Measurements from ENCODE around the gene CUL3. TPM values are rescaled to one million over a fixed set of nuclear protein-coding genes. Genes with fewer than 3 reads are reported as not detected.

Gene CUL3
- total and polyA plus RNA-seq, 4 experiments from 2014 or later = 12.4 to 85.3 (median 73.3) TPM

DNA sequence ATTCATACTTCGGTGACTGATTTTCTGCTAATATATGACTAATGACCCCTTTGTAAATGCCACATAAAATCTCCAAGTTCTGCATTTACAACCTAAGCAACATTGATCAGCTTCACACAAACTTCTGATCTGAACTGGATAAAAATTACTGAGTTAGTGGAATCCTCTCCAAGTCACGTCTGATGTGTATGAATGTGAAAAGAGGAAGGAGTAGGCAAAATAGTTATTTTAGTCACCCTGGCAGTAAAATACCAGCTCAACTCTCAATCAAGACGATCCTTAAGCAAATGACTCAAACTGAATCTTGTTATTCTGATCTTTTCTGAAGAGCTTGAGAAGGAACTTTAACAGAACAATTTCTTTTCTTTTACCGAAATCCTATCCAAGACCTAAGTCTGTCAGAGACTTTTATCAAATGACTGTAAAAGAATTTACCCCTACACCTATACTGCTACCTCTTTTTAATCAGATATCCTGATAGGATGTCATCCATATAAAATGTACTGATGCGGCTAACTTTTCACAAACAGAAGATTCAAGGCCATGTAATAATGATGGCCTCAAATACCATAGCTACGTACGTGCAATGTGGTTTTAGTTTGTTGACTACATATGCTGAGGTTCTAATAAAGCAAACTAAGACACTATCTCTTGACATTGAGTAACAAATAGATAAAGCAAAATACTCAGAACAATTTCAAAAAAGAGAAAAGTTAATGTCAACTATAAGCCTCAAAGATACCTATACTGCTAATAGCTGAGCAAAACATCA lies 23.7 kb downstream of the CUL3 start:
- H3K27ac Mint-ChIP-seq = peak overlapping the region in 2 of 7 donors; percentile 12 to 17
- Histone ChIP-seq H3K4me3 (ENCODE audit: low read length in 2 of 2) (no peak overlapping the region), H3K27ac (ENCODE audit: low read depth, low read length) (no peak overlapping the region), H3K9me3 (ENCODE audit: control insufficient read depth in 1 of 2, low read length in 2 of 2) (no peaks in the 10 kb centered on the region), H3K36me3 (ENCODE audit: insufficient read depth, low read length) (peaks cover under 1% of the 10 kb centered on the region), H3K4me1 (ENCODE audit: insufficient read depth, low read length) (peaks cover 74% of the 10 kb centered on the region), H3K27me3 (ENCODE audit: insufficient read depth, low read length) (no peaks in the 10 kb centered on the region)
- H3K9me3 Mint-ChIP-seq = peaks cover 0 to 4% (median 0%) of the 10 kb centered on the region in 8 donors
- peaks cover 12 to 19% of the 10 kb centered on the region in 2 donors for H3K36me3 Mint-ChIP-seq
- H3K27me3 Mint-ChIP-seq = no peaks in the 10 kb centered on the region
- intact Hi-C loops (cut with micrococcal nuclease) = loop anchor here (2.0 to 5.0 kb wide), 2 partner anchors 13 to 34 kb away; no protein-coding TSS in a partner anchor
- CTCF ChIA-PET (ENCODE audit: partially characterized antibody) = interaction anchor here (1.3 kb wide), 1 partner anchor 19 kb away, joined by 3 read pairs; no protein-coding TSS in a partner anchor
- DNase-seq = no peak
- peak overlapping the region in 1 of 8 donors; percentile 28 for H3K4me3 Mint-ChIP-seq
- POLR2A ChIA-PET (ENCODE audit: partially characterized antibody) = interaction anchor here (1.0 to 1.1 kb wide), 2 partner anchors 18 to 22 kb away, joined by 3 read pairs; no protein-coding TSS in a partner anchor
- H3K4me1 Mint-ChIP-seq = peaks cover 12 to 56% (median 43%) of the 10 kb centered on the region in 4 donors

DNA sequence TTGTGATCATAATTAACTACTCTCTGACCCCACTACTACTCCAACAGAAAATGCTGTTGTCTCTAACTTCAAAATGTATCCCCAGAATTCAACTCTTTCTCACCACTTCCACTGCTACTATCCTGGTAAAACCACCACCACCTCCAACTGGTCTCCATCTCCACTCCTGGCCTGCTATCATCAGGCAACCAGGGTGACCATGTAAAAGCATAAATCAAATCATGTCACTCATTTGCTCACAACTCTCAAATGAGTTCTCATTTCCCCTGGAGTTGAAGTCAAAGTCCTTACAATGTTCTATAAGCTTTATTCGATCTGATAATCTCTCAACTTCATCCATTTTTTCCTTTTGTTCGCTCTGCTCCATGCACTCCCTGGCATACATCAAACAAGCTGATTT lies 24.6 kb downstream of the CUL3 start:
- Mint-ChIP-seq H3K4me3 (no peak overlapping the region), H3K27me3 (no peaks in the 10 kb centered on the region), H3K27ac (no peak overlapping the region), H3K36me3 (peaks cover 14 to 15% of the 10 kb centered on the region in 2 donors), H3K9me3 (no peaks in the 10 kb centered on the region), H3K4me1 (peaks cover 21 to 56% (median 42%) of the 10 kb centered on the region in 4 donors)
- H3K4me3 ChIP-seq (ENCODE audit: low read length in 2 of 2) = no peak overlapping the region
- H3K36me3 ChIP-seq (ENCODE audit: insufficient read depth, low read length) = peaks cover 3% of the 10 kb centered on the region
- CTCF ChIA-PET (ENCODE audit: partially characterized antibody) = no interaction called here
- intact Hi-C loops (cut with micrococcal nuclease) = loop anchor here (2.0 to 5.0 kb wide), 2 partner anchors 14 to 33 kb away; no protein-coding TSS in a partner anchor
- no peaks in the 10 kb centered on the region for H3K9me3 ChIP-seq (ENCODE audit: control insufficient read depth in 1 of 2, low read length in 2 of 2)
- H3K27me3 ChIP-seq (ENCODE audit: insufficient read depth, low read length) = no peaks in the 10 kb centered on the region
- peaks cover 65% of the 10 kb centered on the region for H3K4me1 ChIP-seq (ENCODE audit: insufficient read depth, low read length)
- H3K27ac ChIP-seq (ENCODE audit: low read depth, low read length) = no peak overlapping the region
- POLR2A ChIA-PET (ENCODE audit: partially characterized antibody) = interaction anchor here (1.0 kb wide), 1 partner anchor 23 kb away, joined by 3 read pairs; no protein-coding TSS in a partner anchor
- DNase-seq = no peak

DNA sequence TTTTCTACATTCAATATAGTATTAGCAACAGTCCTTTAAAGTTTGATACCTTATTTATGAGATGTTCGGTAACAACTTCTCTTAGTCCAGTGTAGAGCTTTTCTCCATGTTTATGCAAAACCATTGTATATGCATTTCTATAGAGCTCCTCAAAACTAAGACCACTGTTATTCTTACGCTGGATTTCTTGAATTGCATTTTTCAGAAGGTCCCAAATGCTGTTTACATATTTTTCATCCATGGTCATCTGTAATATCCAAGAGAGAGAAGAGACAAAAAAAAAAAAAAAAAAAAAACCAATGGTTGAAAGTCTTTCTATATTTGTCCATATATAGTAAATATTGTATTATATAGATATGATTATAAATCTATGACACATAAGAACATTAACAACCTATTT lies 27.6 kb downstream of the CUL3 start:
- peaks cover 10 to 24% of the 10 kb centered on the region in 2 donors for H3K36me3 Mint-ChIP-seq
- H3K4me1 ChIP-seq (ENCODE audit: insufficient read depth, low read length) = peaks cover 37% of the 10 kb centered on the region
- H3K27ac ChIP-seq (ENCODE audit: low read depth, low read length) = no peak overlapping the region
- H3K4me3 Mint-ChIP-seq = no peak overlapping the region
- H3K27me3 ChIP-seq (ENCODE audit: insufficient read depth, low read length) = no peaks in the 10 kb centered on the region
- ChIA-PET POLR2A (ENCODE audit: partially characterized antibody) (no interaction called here), CTCF (ENCODE audit: partially characterized antibody) (no interaction called here)
- H3K9me3 Mint-ChIP-seq = no peaks in the 10 kb centered on the region
- intact Hi-C loops (cut with micrococcal nuclease) = no loop called here
- no peak for DNase-seq
- H3K27me3 Mint-ChIP-seq = no peaks in the 10 kb centered on the region
- peaks cover 32 to 46% (median 36%) of the 10 kb centered on the region in 4 donors for H3K4me1 Mint-ChIP-seq
- H3K36me3 ChIP-seq (ENCODE audit: insufficient read depth, low read length) = peaks cover 3% of the 10 kb centered on the region
- no peak overlapping the region for H3K4me3 ChIP-seq (ENCODE audit: low read length in 2 of 2)
- H3K27ac Mint-ChIP-seq = no peak overlapping the region
- H3K9me3 ChIP-seq (ENCODE audit: control insufficient read depth in 1 of 2, low read length in 2 of 2) = no peaks in the 10 kb centered on the region

DNA sequence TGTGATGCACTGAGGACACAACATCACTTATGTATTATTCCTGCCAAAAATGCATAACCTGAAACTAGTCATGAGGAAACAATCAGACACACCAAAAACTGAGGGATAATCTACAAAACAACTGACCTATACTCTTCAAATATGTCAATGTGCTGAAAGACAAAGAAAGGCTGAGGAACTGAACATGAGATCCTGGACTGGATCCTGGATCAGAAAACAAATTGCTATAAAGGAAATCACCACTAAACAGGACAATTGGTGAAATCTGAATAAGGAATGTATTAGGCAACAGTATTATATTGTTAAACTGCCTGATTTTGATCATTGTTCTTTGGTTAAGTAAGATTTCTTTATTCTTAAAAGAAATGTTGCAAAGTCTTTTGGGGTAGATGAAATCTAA lies 28.8 kb downstream of the CUL3 start:
- H3K27ac Mint-ChIP-seq = peak overlapping the region in 2 of 7 donors; percentile 26 to 35
- DNase-seq = no peak
- Histone ChIP-seq H3K9me3 (ENCODE audit: control insufficient read depth in 1 of 2, low read length in 2 of 2) (no peaks in the 10 kb centered on the region), H3K27me3 (ENCODE audit: insufficient read depth, low read length) (no peaks in the 10 kb centered on the region), H3K36me3 (ENCODE audit: insufficient read depth, low read length) (peaks cover 3% of the 10 kb centered on the region), H3K4me3 (ENCODE audit: low read length in 2 of 2) (no peak overlapping the region), H3K4me1 (ENCODE audit: insufficient read depth, low read length) (peaks cover 30% of the 10 kb centered on the region), H3K27ac (ENCODE audit: low read depth, low read length) (no peak overlapping the region)
- H3K9me3 Mint-ChIP-seq = no peaks in the 10 kb centered on the region
- intact Hi-C loops (cut with micrococcal nuclease) = no loop called here
- no peak overlapping the region for H3K4me3 Mint-ChIP-seq
- ChIA-PET CTCF (ENCODE audit: partially characterized antibody) (no interaction called here), POLR2A (ENCODE audit: partially characterized antibody) (no interaction called here)
- H3K4me1 Mint-ChIP-seq = peaks cover 33 to 44% (median 38%) of the 10 kb centered on the region in 4 donors
- H3K27me3 Mint-ChIP-seq = no peaks in the 10 kb centered on the region
- H3K36me3 Mint-ChIP-seq = peaks cover 10 to 30% of the 10 kb centered on the region in 2 donors

DNA sequence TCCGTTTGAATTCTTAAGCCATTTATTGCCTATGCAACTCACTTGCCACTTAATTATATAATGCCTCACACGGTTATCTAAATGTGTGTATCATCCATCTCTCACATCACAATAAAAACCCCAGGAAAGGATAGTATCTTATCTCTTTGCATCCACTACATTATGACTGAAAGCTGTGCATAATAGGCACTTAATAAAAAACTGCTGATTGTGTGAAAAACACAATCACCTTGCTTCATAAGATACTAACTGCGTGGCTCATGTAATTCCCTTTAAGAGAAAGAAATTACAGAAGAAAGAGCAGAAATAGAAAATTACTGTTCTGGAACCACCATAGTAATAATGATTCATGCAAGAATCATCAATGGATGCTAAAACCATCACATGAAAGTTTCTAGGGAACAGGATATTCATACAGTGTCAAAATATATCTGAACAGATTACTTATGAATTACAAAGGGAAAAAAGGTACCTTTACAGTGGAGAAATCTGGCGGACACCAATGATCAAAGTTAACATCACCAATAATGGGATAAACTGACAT lies 29.3 kb downstream of the CUL3 start:
- ChIA-PET POLR2A (ENCODE audit: partially characterized antibody) (no interaction called here), CTCF (ENCODE audit: partially characterized antibody) (no interaction called here)
- Histone ChIP-seq H3K9me3 (ENCODE audit: control insufficient read depth in 1 of 2, low read length in 2 of 2) (no peaks in the 10 kb centered on the region), H3K27me3 (ENCODE audit: insufficient read depth, low read length) (no peaks in the 10 kb centered on the region), H3K4me1 (ENCODE audit: insufficient read depth, low read length) (peaks cover 25% of the 10 kb centered on the region), H3K4me3 (ENCODE audit: low read length in 2 of 2) (no peak overlapping the region), H3K27ac (ENCODE audit: low read depth, low read length) (no peak overlapping the region), H3K36me3 (ENCODE audit: insufficient read depth, low read length) (peaks cover 3% of the 10 kb centered on the region)
- Mint-ChIP-seq H3K36me3 (peaks cover 11 to 30% of the 10 kb centered on the region in 2 donors), H3K27ac (peak overlapping the region in 1 of 7 donors; percentile 72), H3K27me3 (no peaks in the 10 kb centered on the region), H3K4me3 (no peak overlapping the region), H3K9me3 (no peaks in the 10 kb centered on the region), H3K4me1 (peaks cover 33 to 45% (median 38%) of the 10 kb centered on the region in 4 donors)
- DNase-seq = no peak
- intact Hi-C loops (cut with micrococcal nuclease) = no loop called here

DNA sequence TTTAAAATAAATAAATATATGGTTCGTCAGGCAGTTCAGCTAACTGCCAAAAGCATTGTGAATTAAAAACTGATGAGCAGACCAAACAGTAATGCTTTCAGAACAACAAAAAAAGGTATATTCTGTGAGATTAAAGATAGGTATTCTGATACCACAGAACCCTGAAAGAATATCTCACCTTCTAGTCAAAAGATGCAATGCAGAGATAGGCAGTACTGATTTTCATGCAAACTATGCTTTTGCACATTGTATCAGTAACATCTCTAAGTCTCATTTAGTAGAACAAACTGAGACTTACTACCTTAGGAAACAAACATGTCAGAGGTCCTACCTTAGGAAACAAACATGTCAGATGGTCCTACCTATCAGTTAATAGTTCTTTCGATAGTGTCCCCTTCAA lies 32.4 kb downstream of the CUL3 start:
- H3K4me1 ChIP-seq (ENCODE audit: insufficient read depth, low read length) = peaks cover 10% of the 10 kb centered on the region
- DNase-seq = no peak
- no peaks in the 10 kb centered on the region for H3K9me3 ChIP-seq (ENCODE audit: control insufficient read depth in 1 of 2, low read length in 2 of 2)
- no peak overlapping the region for H3K27ac ChIP-seq (ENCODE audit: low read depth, low read length)
- ChIA-PET POLR2A (ENCODE audit: partially characterized antibody) (no interaction called here), CTCF (ENCODE audit: partially characterized antibody) (no interaction called here)
- peaks cover 21 to 42% of the 10 kb centered on the region in 2 donors for H3K36me3 Mint-ChIP-seq
- H3K27me3 Mint-ChIP-seq = no peaks in the 10 kb centered on the region
- intact Hi-C loops (cut with micrococcal nuclease) = no loop called here
- no peaks in the 10 kb centered on the region for H3K27me3 ChIP-seq (ENCODE audit: insufficient read depth, low read length)
- peak overlapping the region in 1 of 7 donors; percentile 1 for H3K27ac Mint-ChIP-seq
- no peak overlapping the region for H3K4me3 Mint-ChIP-seq
- no peaks in the 10 kb centered on the region for H3K9me3 Mint-ChIP-seq
- peaks cover 39 to 65% (median 49%) of the 10 kb centered on the region in 4 donors for H3K4me1 Mint-ChIP-seq
- peaks cover 3% of the 10 kb centered on the region for H3K36me3 ChIP-seq (ENCODE audit: insufficient read depth, low read length)
- no peak overlapping the region for H3K4me3 ChIP-seq (ENCODE audit: low read length in 2 of 2)

DNA sequence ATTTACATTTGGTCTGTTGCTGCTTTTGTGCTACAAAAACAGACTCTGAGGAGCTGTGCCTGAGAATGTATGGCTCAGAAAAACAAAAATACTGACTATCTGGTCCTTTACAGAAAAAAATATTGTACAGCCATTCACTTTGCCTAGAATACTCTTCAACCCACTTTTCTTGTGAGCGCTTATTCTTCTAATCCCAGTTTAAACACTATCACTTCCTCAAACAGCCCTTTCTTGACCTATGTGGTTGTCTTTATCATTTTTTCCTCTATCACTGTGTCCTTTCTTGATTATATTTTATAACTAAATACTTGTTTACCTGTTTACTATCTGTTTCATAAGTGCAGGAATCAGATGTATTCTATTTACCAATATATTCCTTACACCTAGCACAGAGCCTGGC lies 33.5 kb downstream of the CUL3 start:
- Mint-ChIP-seq H3K4me3 (no peak overlapping the region), H3K27me3 (no peaks in the 10 kb centered on the region), H3K36me3 (peaks cover 26 to 42% of the 10 kb centered on the region in 2 donors), H3K27ac (no peak overlapping the region), H3K4me1 (peaks cover 47 to 70% (median 55%) of the 10 kb centered on the region in 4 donors), H3K9me3 (no peaks in the 10 kb centered on the region)
- H3K9me3 ChIP-seq (ENCODE audit: control insufficient read depth in 1 of 2, low read length in 2 of 2) = no peaks in the 10 kb centered on the region
- no peak overlapping the region for H3K27ac ChIP-seq (ENCODE audit: low read depth, low read length)
- peaks cover 11% of the 10 kb centered on the region for H3K4me1 ChIP-seq (ENCODE audit: insufficient read depth, low read length)
- no peaks in the 10 kb centered on the region for H3K27me3 ChIP-seq (ENCODE audit: insufficient read depth, low read length)
- H3K36me3 ChIP-seq (ENCODE audit: insufficient read depth, low read length) = peaks cover 3% of the 10 kb centered on the region
- DNase-seq = no peak
- H3K4me3 ChIP-seq (ENCODE audit: low read length in 2 of 2) = no peak overlapping the region
- ChIA-PET POLR2A (ENCODE audit: partially characterized antibody) (no interaction called here), CTCF (ENCODE audit: partially characterized antibody) (no interaction called here)
- intact Hi-C loops (cut with micrococcal nuclease) = no loop called here
